ENCODE data around the gene PIH1D1. TPM values are rescaled to one million over a fixed set of nuclear protein-coding genes. Genes with fewer than 3 reads are reported as not detected.

Gene PIH1D1
- total and polyA plus RNA-seq, 11 donors = 16.3 to 57.6 (median 31.1) TPM

DNA sequence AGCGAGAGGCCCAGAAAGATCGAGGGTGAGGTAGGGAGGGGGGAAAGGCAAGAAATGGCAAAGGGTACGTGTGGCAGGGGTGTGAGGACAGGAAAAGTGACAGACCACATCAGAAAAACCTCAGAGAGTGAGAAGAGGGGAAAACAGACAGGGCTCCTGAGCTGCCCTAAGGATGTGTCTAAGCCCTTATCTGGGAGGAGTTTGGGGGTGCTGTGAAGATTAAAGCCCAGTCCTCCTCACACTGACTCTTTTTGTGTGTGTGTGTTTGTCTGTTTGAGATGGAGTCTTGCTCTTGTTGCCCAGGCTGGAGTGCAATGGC is 27.7 kb downstream of the PIH1D1 start:
- 11 to 22% (median 14%) methylated on average over 3 of the region's 3 CpGs for WGBS, 4 donors
- no peaks in the 10 kb centered on the region for H3K9me3 ChIP-seq
- intact Hi-C loops (cut with DNase I) = no loop called here
- no peaks in the 10 kb centered on the region for H3K36me3 ChIP-seq
- ATAC-seq (no peak), DNase-seq (no peak)
- TF ChIP-seq POLR2A (IDR thresholded peaks at IDR 0.05) = no peak
- TF ChIP-seq, protein P1, sequence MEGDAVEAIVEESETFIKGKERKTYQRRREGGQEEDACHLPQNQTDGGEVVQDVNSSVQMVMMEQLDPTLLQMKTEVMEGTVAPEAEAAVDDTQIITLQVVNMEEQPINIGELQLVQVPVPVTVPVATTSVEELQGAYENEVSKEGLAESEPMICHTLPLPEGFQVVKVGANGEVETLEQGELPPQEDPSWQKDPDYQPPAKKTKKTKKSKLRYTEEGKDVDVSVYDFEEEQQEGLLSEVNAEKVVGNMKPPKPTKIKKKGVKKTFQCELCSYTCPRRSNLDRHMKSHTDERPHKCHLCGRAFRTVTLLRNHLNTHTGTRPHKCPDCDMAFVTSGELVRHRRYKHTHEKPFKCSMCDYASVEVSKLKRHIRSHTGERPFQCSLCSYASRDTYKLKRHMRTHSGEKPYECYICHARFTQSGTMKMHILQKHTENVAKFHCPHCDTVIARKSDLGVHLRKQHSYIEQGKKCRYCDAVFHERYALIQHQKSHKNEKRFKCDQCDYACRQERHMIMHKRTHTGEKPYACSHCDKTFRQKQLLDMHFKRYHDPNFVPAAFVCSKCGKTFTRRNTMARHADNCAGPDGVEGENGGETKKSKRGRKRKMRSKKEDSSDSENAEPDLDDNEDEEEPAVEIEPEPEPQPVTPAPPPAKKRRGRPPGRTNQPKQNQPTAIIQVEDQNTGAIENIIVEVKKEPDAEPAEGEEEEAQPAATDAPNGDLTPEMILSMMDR (IDR thresholded peaks at IDR 0.05) = no peak
- peaks cover 0 to 55% (median 32%) of the 10 kb centered on the region in 12 donors for H3K4me1 ChIP-seq
- no peak overlapping the region for H3K27ac ChIP-seq
- no peak overlapping the region for H3K4me3 ChIP-seq
- peaks cover 55 to 100% (median 84%) of the 10 kb centered on the region in 9 donors for H3K27me3 ChIP-seq

DNA sequence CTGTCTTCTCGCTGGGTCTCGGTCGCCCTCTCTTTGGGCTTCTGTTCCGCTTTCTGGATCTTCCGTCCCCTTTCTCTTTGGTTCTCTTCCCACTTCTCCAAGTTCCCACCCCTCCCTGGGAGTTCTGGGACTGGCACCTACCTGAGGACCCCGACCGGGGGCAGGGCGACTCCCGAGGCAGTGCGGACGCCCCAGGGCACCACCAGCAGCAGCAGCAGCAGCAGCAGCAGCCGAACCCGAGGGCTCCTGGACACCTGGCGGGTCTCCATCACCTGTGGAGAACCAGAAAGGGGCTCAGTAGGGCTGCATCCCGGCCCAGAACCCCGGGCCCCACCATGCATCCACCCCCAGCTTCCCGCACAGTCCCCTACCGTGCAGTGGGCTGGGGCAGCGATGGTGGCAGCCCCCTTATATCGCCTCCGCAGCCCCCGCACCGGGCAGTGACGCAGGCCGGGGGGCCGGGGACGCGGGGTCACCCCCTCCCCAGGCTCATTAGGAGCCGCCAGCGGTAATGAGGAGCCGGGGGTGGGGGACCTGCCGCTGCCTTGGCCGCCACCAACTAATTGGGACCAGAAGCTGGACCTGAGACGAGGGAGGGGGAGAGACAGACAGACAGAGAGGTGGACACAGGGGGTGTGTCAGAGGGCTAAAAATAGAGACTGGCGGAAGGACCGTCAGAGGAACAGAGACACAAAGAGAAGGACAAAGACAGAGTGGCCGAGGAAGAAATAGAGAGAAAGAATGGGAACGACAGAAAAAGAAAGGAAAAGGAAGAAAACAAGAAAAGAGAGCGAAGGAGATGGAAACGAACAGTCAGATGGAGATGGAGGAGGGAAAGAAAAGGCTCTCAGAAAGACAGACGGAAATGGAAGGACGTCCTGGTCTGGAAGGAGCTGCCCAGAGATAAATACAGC is 28.3 kb downstream of the PIH1D1 start, which contains the start of gene PTH2:
PTH2 (minus strand) TSS at position 371 of the 914 bp plus-strand sequence; CDS start at position 269, 102 bp downstream.
- Histone ChIP-seq H3K36me3 (no peaks in the 10 kb centered on the region), H3K4me1 (peaks cover 0 to 50% (median 32%) of the 10 kb centered on the region in 12 donors), H3K27me3 (peaks cover 55 to 100% (median 84%) of the 10 kb centered on the region in 9 donors), H3K27ac (no peak within 1 kb of the TSS), H3K9me3 (no peaks in the 10 kb centered on the region), H3K4me3 (peak within 1 kb of the TSS; percentile 1 to 46 (median 28))
- TF ChIP-seq POLR2A (IDR thresholded peaks at IDR 0.05) = no peak
- TF ChIP-seq, protein P1 (IDR thresholded peaks at IDR 0.05) = no peak
- ATAC-seq (peak in 1 of 4 donors; percentile 30), DNase-seq (no peak)
- WGBS, 4 donors = 5 to 11% (median 6%) methylated on average over 32 to 42 of the region's 42 CpGs
- intact Hi-C loops (cut with DNase I) = no loop called here

DNA sequence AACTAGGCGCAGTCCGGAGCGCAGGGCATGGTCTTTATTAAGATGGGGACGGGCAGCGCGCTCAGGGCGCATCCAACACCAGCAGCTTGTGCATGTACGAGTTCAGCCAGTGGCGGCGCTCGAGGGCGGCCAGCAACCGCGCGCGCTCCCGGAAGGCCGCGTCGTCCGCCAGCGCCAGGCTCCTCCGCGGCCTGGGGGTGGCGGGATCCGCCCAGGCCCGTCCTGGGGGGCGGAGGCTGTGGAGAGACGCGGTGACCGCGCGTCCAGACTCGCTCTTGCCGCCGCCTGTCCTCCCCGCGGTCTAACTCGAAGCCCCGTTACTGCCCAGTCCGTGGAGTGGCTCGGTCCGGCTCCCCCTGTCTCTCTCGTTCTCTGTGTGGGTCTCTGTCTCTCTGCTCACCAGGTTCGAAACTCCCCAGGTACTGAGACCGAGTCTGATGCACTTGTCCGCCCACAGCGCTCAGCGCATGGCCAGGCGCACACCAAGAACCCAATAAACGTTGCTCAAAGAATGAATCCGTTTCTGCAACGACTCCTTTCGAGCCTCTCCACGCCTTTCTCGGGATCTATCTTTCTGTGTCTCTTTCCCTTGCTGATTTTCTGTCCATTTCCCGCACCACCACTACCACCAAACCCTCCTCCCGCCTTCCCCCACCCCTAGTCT is 29.1 kb downstream of the PIH1D1 start:
- ATAC-seq (peak in 3 of 4 donors; percentile 66 to 79 (median 71)), DNase-seq (peak in 3 of 5 donors; percentile 39 to 57 (median 47))
- intact Hi-C loops (cut with DNase I) = no loop called here
- no peaks in the 10 kb centered on the region for H3K9me3 ChIP-seq
- peaks cover 0 to 42% (median 27%) of the 10 kb centered on the region in 12 donors for H3K4me1 ChIP-seq
- H3K4me3 ChIP-seq = peak overlapping the region; percentile 1 to 46 (median 28)
- H3K27ac ChIP-seq = no peak overlapping the region
- H3K36me3 ChIP-seq = no peaks in the 10 kb centered on the region
- H3K27me3 ChIP-seq = peaks cover 50 to 100% (median 83%) of the 10 kb centered on the region in 9 donors
- TF ChIP-seq, protein P1 (IDR thresholded peaks at IDR 0.05) = peak; percentile 21 to 61 (median 43)
- TF ChIP-seq POLR2A (IDR thresholded peaks at IDR 0.05) = no peak
- 2 to 3% (median 2%) methylated on average over 42 to 58 of the region's 58 CpGs for WGBS, 4 donors

DNA sequence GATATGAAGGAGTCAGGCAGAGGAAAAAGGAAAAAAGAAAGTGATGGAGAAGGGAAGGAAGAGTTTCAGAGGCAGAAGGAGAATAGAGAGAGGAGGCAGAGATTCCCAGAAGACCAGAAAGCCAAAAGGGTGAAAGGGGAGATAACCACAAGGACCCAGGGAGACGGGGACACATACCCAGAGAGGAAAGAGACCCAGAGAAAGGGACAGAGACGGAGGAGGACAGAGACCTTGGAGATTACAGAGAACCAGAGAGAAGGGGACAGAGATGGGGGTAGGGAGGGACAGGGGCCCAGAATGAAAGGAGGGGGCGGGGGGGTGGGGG is 29.8 kb downstream of the PIH1D1 start:
- ATAC-seq = no peak
- Histone ChIP-seq H3K4me3 (peak overlapping the region in 1 of 12 donors; percentile 3), H3K9me3 (no peaks in the 10 kb centered on the region), H3K27ac (no peak overlapping the region), H3K4me1 (peaks cover 0 to 42% (median 27%) of the 10 kb centered on the region in 12 donors), H3K27me3 (peaks cover 44 to 100% (median 79%) of the 10 kb centered on the region in 9 donors), H3K36me3 (no peaks in the 10 kb centered on the region)
- intact Hi-C loops (cut with DNase I) = no loop called here
- WGBS, 4 donors = 14 to 20% (median 19%) methylated on average over 3 of the region's 3 CpGs
- DNase-seq = no peak
- TF ChIP-seq, protein P1 (IDR thresholded peaks at IDR 0.05) = no peak
- TF ChIP-seq POLR2A (IDR thresholded peaks at IDR 0.05) = no peak
